ENCODE results near the gene KDM2A.

Gene KDM2A

GRCh38 chr11:67261640-67261945, 142.5 kb downstream of the KDM2A start:
- DNase-seq (ENCODE audit: low spot score): no peak

GRCh38 chr11:67261946-67262681, 143.1 kb downstream of the KDM2A start:
- DNase-seq (ENCODE audit: low spot score): no peak

GRCh38 chr11:67262731-67263675, 143.9 kb downstream of the KDM2A start:
- peak; percentile 71 for DNase-seq (ENCODE audit: low spot score)

GRCh38 chr11:67264260-67264659, 145.2 kb downstream of the KDM2A start:
- DNase-seq (ENCODE audit: low spot score): no peak

DNA sequence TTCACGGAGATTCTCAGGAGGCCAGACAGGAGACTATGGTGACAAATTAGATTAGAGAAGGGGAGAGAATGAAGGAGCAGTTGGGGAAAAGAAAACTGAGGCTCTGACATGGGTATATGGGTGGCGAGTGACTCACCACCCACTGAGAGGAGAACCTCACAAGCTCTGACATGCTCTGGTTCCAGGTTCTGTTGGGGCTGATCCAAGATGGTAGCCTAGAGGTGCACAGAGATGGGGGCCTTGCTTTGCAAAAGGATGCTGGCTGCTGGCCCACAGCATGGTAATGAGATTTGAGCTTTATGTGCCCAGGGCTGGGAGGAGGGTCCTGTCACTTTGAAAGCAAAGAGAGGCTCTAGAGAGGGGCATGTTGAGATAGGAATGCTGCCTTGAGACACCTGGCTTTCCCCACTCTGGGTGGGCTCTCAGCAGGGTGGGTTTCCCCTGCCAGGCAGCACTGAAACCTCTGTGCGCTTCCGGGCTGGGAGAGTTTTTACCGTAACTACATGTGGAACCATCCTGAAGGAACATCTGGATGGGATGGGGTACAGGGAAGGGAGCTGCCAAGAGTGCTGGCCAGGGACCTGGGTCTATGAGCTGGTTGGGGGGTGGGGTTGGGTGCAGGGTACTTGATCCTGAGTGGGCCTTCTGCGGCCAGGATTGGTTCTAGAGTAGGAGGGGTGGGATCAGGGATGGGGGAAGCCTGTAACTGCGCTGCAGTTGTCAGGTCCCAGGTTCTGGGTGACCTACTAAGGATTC, 146.0 kb downstream of the KDM2A start:
- no peak for DNase-seq (ENCODE audit: low spot score)

GRCh38 chr11:67265633-67266448, 146.8 kb downstream of the KDM2A start:
- DNase-seq (ENCODE audit: low spot score): peak; percentile 72

DNA sequence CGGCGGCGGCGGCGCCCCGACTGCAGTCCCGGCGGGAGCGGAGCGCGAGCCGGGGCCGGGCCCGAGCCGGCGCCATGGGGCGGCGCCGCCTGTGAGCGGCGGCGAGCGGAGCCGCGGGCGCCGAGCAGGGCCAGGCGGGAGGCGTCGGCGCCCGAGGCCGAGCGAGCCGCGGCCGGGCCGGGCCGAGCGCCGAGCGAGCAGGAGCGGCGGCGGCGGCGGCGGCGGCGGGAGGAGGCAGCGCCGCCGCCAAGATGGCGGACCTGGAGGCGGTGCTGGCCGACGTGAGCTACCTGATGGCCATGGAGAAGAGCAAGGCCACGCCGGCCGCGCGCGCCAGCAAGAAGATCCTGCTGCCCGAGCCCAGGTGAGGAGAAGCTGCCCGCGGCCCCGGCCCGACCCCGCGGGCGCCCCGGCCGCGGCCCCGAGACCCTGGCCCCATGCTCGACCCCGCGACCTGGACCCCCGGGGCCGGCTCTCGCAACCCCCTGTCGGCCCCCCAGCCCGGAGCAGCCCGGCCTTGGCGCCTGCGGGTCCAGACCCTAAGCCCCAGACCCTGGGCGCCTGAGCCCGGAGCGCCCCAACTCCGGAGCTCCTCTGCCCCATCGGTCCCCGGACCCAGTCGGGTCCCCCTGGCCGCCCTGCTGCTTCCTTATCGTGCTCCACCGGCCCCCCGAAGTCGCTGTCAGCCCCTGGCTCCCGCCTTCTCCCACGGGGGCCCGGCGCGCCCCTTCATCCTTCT, 147.6 kb downstream of the KDM2A start, which contains the start of gene GRK2:
Gene GRK2, plus strand, starts transcription at position 25 of the 739 bp plus-strand sequence. Its CDS starts 227 bp downstream, at position 252.
- no peak for DNase-seq (ENCODE audit: low spot score)

- DNase-seq (ENCODE audit: low spot score): no peak
Observed at GRCh38 chr11:67267188-67268080, 148.4 kb downstream of the KDM2A start.

DNA sequence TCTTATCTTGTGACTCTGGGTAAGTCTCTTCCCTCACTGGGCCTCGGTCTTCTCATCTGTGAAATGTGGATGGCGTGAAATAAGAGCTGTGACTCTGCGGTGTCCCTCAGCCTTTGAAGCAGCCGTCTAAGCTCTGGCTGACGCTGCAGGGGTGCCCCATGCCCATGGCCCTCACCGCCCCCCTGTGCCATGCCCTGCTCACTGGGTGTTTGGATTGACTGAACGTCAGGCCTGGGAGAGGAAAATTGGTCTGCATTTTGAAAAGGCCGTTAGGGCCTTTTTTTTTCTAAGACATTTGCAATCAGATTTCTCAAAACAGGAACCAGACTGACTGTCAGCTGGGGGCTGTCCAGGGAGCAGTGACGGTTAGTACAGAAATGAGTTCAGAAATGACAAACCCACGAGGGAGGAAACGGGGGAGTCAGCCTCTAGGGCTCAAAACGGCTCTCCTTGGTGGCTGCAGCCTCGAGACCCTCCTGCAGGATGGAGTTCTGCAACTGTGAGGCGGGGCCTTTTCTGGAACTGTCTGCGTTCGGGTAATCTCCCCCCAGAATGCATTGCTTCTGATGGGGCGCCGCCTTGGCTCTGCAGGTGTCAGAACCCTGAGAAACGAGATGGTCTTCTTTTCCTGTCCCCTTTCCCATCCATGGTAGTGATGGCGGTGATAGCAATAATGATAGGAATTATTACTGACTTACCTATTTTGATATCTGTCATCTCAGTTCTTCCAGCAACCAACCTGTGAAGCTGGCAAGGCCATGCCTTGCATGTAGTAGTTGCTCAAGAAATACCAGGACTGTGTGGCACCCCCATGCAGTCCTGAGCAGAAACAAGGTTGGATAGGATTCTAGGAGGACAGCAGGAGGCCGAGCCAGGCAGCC, 149.3 kb downstream of the KDM2A start:
- DNase-seq (ENCODE audit: low spot score): no peak

- no peak for DNase-seq (ENCODE audit: low spot score)
Observed at GRCh38 chr11:67268962-67269268, 149.9 kb downstream of the KDM2A start.

GRCh38 chr11:67269401-67270255, 150.6 kb downstream of the KDM2A start:
- DNase-seq (ENCODE audit: low spot score): no peak

DNA sequence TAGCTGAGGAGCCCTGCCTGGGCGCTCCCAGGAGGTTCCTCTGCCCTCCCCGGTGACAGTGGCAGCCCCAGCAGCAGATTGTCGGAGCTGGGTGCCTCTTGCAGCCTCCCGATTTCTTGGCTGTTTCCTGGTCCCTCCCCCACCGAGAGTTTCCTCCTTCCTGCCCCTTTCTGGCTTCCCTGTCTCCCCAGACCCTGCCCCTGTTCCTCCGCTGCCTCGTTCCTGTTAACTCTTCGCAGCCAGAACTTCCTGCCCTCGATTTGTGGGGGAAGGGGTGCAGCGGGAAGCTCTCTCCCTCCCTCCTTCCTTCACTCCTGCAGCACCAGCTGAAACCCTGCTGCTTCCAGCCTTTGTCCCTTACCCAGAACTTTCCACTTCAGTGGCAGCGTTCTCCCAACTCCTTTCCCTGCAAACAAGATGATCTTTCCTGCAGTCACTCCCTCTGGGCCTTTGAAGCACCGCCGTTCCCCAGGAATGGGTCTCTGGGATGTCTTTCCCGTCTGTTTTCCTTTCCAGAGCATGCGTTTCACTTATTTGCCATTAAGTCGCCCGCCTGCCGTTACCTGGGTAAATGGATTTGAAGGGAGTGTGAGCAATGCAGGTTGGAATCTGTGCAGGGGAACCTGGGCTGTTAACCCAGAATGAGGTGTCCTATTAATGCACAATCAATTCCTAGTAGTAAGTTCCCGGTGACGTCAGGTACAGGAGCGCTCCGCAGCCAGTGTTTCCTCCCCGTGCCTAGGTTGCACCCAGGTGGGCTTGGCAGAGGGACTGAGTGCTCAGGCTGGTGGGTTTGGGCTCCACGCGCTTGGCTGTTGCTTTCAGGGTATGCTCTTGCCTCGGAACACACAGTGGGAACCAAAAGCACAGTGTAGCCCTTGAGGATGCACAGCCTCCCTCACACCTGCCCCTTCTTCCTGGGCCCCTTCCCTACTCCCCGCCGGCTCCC, 151.5 kb downstream of the KDM2A start:
- DNase-seq (ENCODE audit: low spot score): no peak

DNA sequence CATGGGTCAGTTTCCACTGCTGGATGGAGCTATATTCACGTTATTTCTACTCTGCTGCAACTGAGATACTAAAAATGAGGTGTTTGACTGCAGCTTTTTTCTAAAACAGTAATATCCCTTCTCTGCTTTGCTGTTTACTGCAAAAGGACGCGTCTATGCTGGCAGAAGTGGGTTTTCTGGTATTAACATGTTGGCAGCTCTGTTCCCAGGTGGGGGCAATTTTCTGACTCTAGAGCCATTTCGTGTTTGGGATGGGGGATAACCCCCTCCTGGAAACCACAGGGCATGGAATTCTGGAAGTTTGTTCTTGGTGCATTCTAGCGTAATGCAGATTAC, 152.1 kb downstream of the KDM2A start:
- no peak for DNase-seq (ENCODE audit: low spot score)

DNA sequence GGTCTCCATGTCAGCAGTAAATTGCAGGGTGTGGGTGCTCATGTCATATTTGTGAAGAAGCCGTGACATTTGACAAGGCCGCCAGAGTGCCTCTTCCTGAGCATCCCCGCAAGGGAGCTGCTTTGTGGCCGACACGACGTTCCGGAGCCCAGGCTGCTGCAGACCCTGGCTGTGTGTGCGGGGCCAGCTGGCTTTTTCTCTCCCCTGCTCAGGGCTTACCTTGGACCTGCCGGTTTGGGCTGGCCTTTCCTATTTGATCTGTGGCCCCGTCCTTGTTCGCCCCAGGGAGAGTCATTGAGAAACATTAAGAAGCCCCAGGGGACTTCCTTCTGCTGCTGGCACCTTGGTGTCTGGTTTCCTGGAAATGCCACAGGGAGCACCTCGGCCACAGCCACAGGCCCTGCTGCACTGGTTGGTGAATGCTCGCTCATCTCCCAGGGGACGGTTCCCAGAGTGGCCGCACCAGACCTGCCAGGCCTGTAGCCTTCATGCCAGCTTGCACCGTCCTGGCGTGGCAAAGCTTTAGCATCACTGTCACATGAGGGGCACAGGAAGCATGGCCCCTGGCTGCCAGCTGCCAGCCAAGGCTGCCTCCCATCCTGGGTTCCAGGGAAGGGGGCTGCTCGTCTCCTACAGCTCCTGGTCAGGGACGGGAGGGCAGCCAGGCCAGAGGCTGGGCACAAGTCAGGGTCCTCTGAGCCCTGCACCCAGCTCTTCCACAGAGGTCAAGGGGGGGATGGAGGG, 152.7 kb downstream of the KDM2A start:
- DNase-seq (ENCODE audit: low spot score): no peak

GRCh38 chr11:67272327-67273259, 153.5 kb downstream of the KDM2A start:
- DNase-seq (ENCODE audit: low spot score): no peak

Measured in putamen (tissue), 1 donor.